ENCODE data around the gene PHF19. TPM values are rescaled to one million over a fixed set of nuclear protein-coding genes. Genes with fewer than 3 reads are reported as not detected.
A peak's percentile ranks its signal among the peaks of the same experiment; 100 is the strongest.

The PHF19 gene
- total RNA-seq, 4 donors from 2014 or later = 6.7 to 11.1 (median 9.3) TPM

- Histone ChIP-seq H3K4me3 (no peak overlapping the region), H3K36me3 (no peaks in the 10 kb centered on the region), H3K9me3 (no peaks in the 10 kb centered on the region), H3K27me3 (no peaks in the 10 kb centered on the region), H3K4me1 (peaks cover 9 to 45% (median 30%) of the 10 kb centered on the region in 4 donors), H3K27ac (peak overlapping the region; percentile 15 to 65 (median 62))
- DNase-seq = no peak
- intact Hi-C loops (cut with DNase I; ENCODE audit: low total_unique reads) = no loop called here
- in situ Hi-C loops (cut with MboI; ENCODE audit: low pct_ligation_motif_present in 1 of 4, low pct_unique_long_range_greater_than_20kb in 1 of 4, low sequenced_read_pairs in 3 of 4) = no loop called here
- no peak for TF ChIP-seq EP300 (IDR thresholded peaks at IDR 0.05; ENCODE audit: low read depth)
- no peak for TF ChIP-seq POLR2A (IDR thresholded peaks at IDR 0.05)
- no peak for TF ChIP-seq CTCF (IDR thresholded peaks at IDR 0.05)
- no peak for TF ChIP-seq POLR2AphosphoS5 (IDR thresholded peaks at IDR 0.05)
- 61 to 71% methylated on average over 10 to 14 of the region's 14 CpGs for WGBS, 2 donors (ENCODE audit: low coverage in 1 of 2)
These were observed 13.6 kb upstream of the PHF19 start for GRCh38 chr9:120890320-120891244.

GRCh38 chr9:120889606-120890271 is 12.8 kb upstream of the PHF19 start:
- peak overlapping the region; percentile 15 to 65 (median 62) for H3K27ac ChIP-seq
- intact Hi-C loops (cut with DNase I; ENCODE audit: low total_unique reads) = no loop called here

GRCh38 chr9:120888626-120889025 is 11.6 kb upstream of the PHF19 start:
- TF ChIP-seq EP300 (IDR thresholded peaks at IDR 0.05; ENCODE audit: low read depth) (no peak), POLR2AphosphoS5 (IDR thresholded peaks at IDR 0.05) (no peak), CTCF (IDR thresholded peaks at IDR 0.05) (no peak), POLR2A (IDR thresholded peaks at IDR 0.05) (no peak)
- Histone ChIP-seq H3K4me3 (no peak overlapping the region), H3K27ac (no peak overlapping the region), H3K9me3 (no peaks in the 10 kb centered on the region), H3K36me3 (no peaks in the 10 kb centered on the region), H3K27me3 (no peaks in the 10 kb centered on the region), H3K4me1 (peaks cover 0 to 40% (median 26%) of the 10 kb centered on the region in 4 donors)
- DNase-seq = no peak
- in situ Hi-C loops (cut with MboI; ENCODE audit: low pct_ligation_motif_present in 1 of 4, low pct_unique_long_range_greater_than_20kb in 1 of 4, low sequenced_read_pairs in 3 of 4) = no loop called here
- intact Hi-C loops (cut with DNase I; ENCODE audit: low total_unique reads) = no loop called here

More at GRCh38 chr9:120889606-120890271, 12.8 kb upstream of the PHF19 start:
- Histone ChIP-seq H3K27me3 (no peaks in the 10 kb centered on the region), H3K4me1 (peaks cover 5 to 46% (median 29%) of the 10 kb centered on the region in 4 donors), H3K4me3 (no peak overlapping the region), H3K36me3 (no peaks in the 10 kb centered on the region), H3K9me3 (no peaks in the 10 kb centered on the region)
- WGBS, 2 donors (ENCODE audit: low coverage in 1 of 2) = 100% methylated on average over 1 of the region's 1 CpG; no CpG with 5 or more reads in 1 of the 2 donors
- in situ Hi-C loops (cut with MboI; ENCODE audit: low pct_ligation_motif_present in 1 of 4, low pct_unique_long_range_greater_than_20kb in 1 of 4, low sequenced_read_pairs in 3 of 4) = no loop called here
- TF ChIP-seq POLR2AphosphoS5 (IDR thresholded peaks at IDR 0.05) (no peak), EP300 (IDR thresholded peaks at IDR 0.05; ENCODE audit: low read depth) (no peak), POLR2A (IDR thresholded peaks at IDR 0.05) (no peak), CTCF (IDR thresholded peaks at IDR 0.05) (no peak)
- DNase-seq = no peak

GRCh38 chr9:120886490-120886967 is 9.5 kb upstream of the PHF19 start:
- H3K27me3 ChIP-seq = no peaks in the 10 kb centered on the region
- peaks cover 0 to 26% (median 15%) of the 10 kb centered on the region in 4 donors for H3K4me1 ChIP-seq
- in situ Hi-C loops (cut with MboI; ENCODE audit: low pct_ligation_motif_present in 1 of 4, low pct_unique_long_range_greater_than_20kb in 1 of 4, low sequenced_read_pairs in 3 of 4) = no loop called here
- no peaks in the 10 kb centered on the region for H3K9me3 ChIP-seq
- intact Hi-C loops (cut with DNase I; ENCODE audit: low total_unique reads) = no loop called here
- no peak for DNase-seq
- H3K4me3 ChIP-seq = no peak overlapping the region
- H3K36me3 ChIP-seq = no peaks in the 10 kb centered on the region
- TF ChIP-seq POLR2AphosphoS5 (IDR thresholded peaks at IDR 0.05) = no peak
- TF ChIP-seq POLR2A (IDR thresholded peaks at IDR 0.05) = no peak
- no peak for TF ChIP-seq CTCF (IDR thresholded peaks at IDR 0.05)
- no peak for TF ChIP-seq EP300 (IDR thresholded peaks at IDR 0.05; ENCODE audit: low read depth)
- WGBS, 2 donors (ENCODE audit: low coverage in 1 of 2) = 72 to 78% methylated on average over 4 to 8 of the region's 8 CpGs
- peak overlapping the region in 3 of 4 donors; percentile 50 to 61 (median 60) for H3K27ac ChIP-seq
